ENCODE results near the gene TNFRSF1A. TPM values are rescaled to one million over a fixed set of nuclear protein-coding genes. Genes with fewer than 3 reads are reported as not detected.

The TNFRSF1A gene
- total RNA-seq, 1 experiment from 2014 or later: 108 TPM

DNA sequence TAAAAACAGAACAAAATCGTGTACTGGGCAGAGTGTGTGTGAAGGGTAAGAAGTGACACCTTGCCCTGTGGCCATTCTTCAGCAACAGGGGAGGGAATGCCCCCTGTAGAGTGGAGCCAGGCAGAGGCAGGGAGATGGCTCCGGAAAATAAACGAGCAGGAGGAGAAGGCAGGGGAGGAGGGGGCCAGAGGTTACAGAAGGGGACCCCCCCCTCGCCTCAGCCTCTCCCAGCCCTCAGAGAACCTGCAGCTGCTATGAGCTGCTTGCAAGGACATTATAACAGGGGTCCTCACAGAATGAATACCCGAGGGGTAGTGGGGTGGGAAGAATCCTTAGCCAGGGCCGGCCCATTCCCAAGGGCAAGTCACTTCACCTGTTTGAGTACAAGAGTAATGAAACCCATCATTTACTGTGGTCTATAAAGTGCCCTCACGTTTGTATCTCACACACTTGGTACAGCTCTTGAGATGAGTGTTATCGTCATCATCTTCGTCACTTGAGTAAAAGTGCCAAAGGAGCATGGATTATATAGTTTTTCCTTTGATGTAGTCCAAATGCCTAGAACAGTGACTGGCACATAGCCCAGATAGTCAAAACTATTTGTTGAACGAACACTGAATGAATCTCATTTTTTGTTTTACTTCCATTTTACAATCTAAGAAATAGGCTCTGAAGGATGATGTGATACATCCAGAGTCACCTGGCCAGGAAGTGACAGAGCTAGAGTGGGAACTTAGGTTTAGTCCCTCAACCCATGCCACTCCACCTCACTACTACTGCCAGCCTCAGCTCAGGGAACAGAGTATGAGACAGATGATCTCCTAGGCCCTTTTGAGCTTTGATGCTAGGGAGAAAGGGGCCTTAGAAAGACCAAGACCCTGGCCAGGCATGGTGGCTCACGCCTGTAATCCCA, 19.0 kb upstream of the TNFRSF1A start:
- in situ Hi-C loops (cut with HindIII; ENCODE audit: low pct_unique_long_range_greater_than_20kb, low sequenced_read_pairs): no loop called here
- Histone ChIP-seq H3K4me1 (ENCODE audit: control insufficient read depth, insufficient read depth, low read length) (peaks cover 6% of the 10 kb centered on the region), H3K4me3 (ENCODE audit: low read depth in 2 of 2, low read length in 2 of 2) (no peak overlapping the region), H3K9me3 (ENCODE audit: control insufficient read depth, insufficient read depth, low read depth, low read length) (no peaks in the 10 kb centered on the region), H3K27me3 (ENCODE audit: control insufficient read depth, insufficient read depth, low read length) (no peaks in the 10 kb centered on the region), H3K27ac (ENCODE audit: low read length) (no peak overlapping the region), H3K36me3 (ENCODE audit: control insufficient read depth, insufficient read depth, low read length) (no peaks in the 10 kb centered on the region)
- POLR2A ChIA-PET: no interaction called here
- TF ChIP-seq, protein P1, sequence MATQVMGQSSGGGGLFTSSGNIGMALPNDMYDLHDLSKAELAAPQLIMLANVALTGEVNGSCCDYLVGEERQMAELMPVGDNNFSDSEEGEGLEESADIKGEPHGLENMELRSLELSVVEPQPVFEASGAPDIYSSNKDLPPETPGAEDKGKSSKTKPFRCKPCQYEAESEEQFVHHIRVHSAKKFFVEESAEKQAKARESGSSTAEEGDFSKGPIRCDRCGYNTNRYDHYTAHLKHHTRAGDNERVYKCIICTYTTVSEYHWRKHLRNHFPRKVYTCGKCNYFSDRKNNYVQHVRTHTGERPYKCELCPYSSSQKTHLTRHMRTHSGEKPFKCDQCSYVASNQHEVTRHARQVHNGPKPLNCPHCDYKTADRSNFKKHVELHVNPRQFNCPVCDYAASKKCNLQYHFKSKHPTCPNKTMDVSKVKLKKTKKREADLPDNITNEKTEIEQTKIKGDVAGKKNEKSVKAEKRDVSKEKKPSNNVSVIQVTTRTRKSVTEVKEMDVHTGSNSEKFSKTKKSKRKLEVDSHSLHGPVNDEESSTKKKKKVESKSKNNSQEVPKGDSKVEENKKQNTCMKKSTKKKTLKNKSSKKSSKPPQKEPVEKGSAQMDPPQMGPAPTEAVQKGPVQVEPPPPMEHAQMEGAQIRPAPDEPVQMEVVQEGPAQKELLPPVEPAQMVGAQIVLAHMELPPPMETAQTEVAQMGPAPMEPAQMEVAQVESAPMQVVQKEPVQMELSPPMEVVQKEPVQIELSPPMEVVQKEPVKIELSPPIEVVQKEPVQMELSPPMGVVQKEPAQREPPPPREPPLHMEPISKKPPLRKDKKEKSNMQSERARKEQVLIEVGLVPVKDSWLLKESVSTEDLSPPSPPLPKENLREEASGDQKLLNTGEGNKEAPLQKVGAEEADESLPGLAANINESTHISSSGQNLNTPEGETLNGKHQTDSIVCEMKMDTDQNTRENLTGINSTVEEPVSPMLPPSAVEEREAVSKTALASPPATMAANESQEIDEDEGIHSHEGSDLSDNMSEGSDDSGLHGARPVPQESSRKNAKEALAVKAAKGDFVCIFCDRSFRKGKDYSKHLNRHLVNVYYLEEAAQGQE (IDR thresholded peaks at IDR 0.05; ENCODE audit: insufficient read depth in 1 of 2, low read depth in 2 of 2, low read length in 1 of 2): no peak
- no peak for TF ChIP-seq SIN3A (IDR thresholded peaks at IDR 0.05; ENCODE audit: borderline replicate concordance, insufficient read depth, low read depth, low read length)
- TF ChIP-seq, protein P2, sequence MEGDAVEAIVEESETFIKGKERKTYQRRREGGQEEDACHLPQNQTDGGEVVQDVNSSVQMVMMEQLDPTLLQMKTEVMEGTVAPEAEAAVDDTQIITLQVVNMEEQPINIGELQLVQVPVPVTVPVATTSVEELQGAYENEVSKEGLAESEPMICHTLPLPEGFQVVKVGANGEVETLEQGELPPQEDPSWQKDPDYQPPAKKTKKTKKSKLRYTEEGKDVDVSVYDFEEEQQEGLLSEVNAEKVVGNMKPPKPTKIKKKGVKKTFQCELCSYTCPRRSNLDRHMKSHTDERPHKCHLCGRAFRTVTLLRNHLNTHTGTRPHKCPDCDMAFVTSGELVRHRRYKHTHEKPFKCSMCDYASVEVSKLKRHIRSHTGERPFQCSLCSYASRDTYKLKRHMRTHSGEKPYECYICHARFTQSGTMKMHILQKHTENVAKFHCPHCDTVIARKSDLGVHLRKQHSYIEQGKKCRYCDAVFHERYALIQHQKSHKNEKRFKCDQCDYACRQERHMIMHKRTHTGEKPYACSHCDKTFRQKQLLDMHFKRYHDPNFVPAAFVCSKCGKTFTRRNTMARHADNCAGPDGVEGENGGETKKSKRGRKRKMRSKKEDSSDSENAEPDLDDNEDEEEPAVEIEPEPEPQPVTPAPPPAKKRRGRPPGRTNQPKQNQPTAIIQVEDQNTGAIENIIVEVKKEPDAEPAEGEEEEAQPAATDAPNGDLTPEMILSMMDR (IDR thresholded peaks at IDR 0.05): no peak
- no peak for TF ChIP-seq TCF7L2 (IDR thresholded peaks at IDR 0.05; ENCODE audit: low read depth, low read length)
- no peak for TF ChIP-seq POLR2AphosphoS5 (IDR thresholded peaks at IDR 0.05; ENCODE audit: low read depth, low read length)
- no TSS peak for BruUV-seq (replicated peaks)
- ATAC-seq (no peak), DNase-seq (ENCODE audit: low read depth, low spot score) (no peak)
- CTCF ChIA-PET: no interaction called here
- intact Hi-C loops (cut with micrococcal nuclease; ENCODE audit: unreplicated experiment): no loop called here

DNA sequence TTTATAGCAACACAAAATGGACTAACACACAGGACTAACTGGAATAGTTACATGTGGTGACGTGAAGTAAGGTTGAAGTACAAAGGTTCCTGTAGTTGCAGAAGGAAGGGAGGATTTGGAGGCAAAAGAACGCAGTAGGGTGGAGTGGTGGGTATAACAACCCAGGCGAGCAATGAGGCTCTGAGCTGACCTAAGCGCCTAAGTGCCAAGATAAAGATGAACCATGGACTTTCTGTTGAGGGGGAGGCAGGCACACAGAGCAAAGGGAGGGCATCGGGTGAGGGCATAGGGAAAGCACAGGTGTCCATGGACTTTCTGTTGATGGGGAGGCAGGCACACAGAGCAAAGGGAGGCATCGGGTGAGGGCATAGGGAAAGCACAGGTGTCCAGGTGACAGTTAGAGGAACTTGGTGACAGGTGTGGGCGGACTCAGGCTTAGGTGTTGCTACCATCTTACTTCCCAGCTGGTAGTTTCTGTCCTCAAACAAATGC, 18.2 kb upstream of the TNFRSF1A start:
- DNase-seq (ENCODE audit: low read depth, low spot score): no peak
- no peak overlapping the region for H3K4me3 ChIP-seq (ENCODE audit: low read depth in 2 of 2, low read length in 2 of 2)
- peaks cover 6% of the 10 kb centered on the region for H3K4me1 ChIP-seq (ENCODE audit: control insufficient read depth, insufficient read depth, low read length)
- no peak overlapping the region for H3K27ac ChIP-seq (ENCODE audit: low read length)
- no peaks in the 10 kb centered on the region for H3K9me3 ChIP-seq (ENCODE audit: control insufficient read depth, insufficient read depth, low read depth, low read length)
- ChIA-PET POLR2A (no interaction called here), CTCF (no interaction called here)
- no peaks in the 10 kb centered on the region for H3K27me3 ChIP-seq (ENCODE audit: control insufficient read depth, insufficient read depth, low read length)
- no peaks in the 10 kb centered on the region for H3K36me3 ChIP-seq (ENCODE audit: control insufficient read depth, insufficient read depth, low read length)
- intact Hi-C loops (cut with micrococcal nuclease; ENCODE audit: unreplicated experiment): no loop called here
- ATAC-seq: no peak
- TF ChIP-seq POLR2AphosphoS5 (IDR thresholded peaks at IDR 0.05; ENCODE audit: low read depth, low read length): no peak
- TF ChIP-seq TCF7L2 (IDR thresholded peaks at IDR 0.05; ENCODE audit: low read depth, low read length): no peak
- TF ChIP-seq, protein P2 (IDR thresholded peaks at IDR 0.05): no peak
- TF ChIP-seq SIN3A (IDR thresholded peaks at IDR 0.05; ENCODE audit: borderline replicate concordance, insufficient read depth, low read depth, low read length): no peak
- TF ChIP-seq, protein P1 (IDR thresholded peaks at IDR 0.05; ENCODE audit: insufficient read depth in 1 of 2, low read depth in 2 of 2, low read length in 1 of 2): no peak
- BruUV-seq (replicated peaks): no TSS peak
- in situ Hi-C loops (cut with HindIII; ENCODE audit: low pct_unique_long_range_greater_than_20kb, low sequenced_read_pairs): no loop called here
